ENCODE measurements around the gene KLF11. TPM values are rescaled to one million over a fixed set of nuclear protein-coding genes. Genes with fewer than 3 reads are reported as not detected.

KLF11 gene
- total and polyA plus RNA-seq, 11 donors, result 5.4 to 43.8 (median 19.4) TPM

DNA sequence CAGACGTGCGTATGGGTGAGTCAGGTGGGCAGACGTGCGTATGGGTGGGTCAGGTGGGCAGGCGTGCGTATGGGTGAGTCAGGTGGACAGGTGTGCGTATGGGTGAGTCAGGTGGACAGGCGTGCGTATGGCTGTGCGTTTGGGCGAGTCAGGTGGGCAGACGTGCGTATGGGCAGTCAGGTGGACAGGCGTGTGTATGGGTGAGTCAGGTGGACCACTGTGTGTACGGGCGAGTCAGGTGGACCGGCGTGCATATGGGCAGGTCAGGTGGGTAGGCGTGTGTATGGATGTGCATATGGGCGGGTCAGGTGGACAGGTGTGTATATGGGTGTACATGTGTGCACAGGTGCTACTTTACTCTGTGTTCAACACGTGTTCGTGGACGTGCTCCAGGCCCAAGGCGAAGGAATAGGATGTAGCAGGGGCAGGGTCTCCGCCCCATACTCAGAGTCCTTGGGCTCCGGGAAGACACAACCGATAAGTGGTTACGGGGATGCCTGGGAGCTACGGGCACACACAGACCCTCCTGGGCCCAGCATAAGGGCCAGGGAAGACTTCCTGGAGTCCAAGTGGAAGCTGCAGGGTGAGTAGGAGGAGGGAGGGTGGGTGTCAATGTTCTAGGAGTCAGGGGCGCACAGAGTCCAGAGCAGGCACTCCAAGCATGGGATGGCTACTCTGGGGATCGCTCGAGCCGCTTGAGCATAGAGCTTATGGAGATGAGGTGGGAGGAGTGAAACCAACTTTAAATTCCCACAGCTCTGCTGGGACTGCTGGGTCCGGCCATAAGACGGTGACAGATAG lies 27.1 kb upstream of the KLF11 start:
- TF ChIP-seq, protein P1, sequence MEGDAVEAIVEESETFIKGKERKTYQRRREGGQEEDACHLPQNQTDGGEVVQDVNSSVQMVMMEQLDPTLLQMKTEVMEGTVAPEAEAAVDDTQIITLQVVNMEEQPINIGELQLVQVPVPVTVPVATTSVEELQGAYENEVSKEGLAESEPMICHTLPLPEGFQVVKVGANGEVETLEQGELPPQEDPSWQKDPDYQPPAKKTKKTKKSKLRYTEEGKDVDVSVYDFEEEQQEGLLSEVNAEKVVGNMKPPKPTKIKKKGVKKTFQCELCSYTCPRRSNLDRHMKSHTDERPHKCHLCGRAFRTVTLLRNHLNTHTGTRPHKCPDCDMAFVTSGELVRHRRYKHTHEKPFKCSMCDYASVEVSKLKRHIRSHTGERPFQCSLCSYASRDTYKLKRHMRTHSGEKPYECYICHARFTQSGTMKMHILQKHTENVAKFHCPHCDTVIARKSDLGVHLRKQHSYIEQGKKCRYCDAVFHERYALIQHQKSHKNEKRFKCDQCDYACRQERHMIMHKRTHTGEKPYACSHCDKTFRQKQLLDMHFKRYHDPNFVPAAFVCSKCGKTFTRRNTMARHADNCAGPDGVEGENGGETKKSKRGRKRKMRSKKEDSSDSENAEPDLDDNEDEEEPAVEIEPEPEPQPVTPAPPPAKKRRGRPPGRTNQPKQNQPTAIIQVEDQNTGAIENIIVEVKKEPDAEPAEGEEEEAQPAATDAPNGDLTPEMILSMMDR (IDR thresholded peaks at IDR 0.05), result no peak
- TF ChIP-seq POLR2A (IDR thresholded peaks at IDR 0.05), result no peak
- WGBS, 4 donors, result 90 to 93% (median 91%) methylated on average over 35 of the region's 35 CpGs
- Histone ChIP-seq H3K27me3 (no peaks in the 10 kb centered on the region), H3K36me3 (no peaks in the 10 kb centered on the region), H3K9me3 (peaks cover 0 to 13% (median 2%) of the 10 kb centered on the region in 12 donors), H3K4me3 (no peak overlapping the region), H3K4me1 (peaks cover 0 to 20% (median 0%) of the 10 kb centered on the region in 12 donors), H3K27ac (no peak overlapping the region)
- peak in 1 of 5 donors; percentile 9 for DNase-seq
- intact Hi-C loops (cut with DNase I), result no loop called here
- ATAC-seq, result peak in 1 of 4 donors; percentile 18

DNA sequence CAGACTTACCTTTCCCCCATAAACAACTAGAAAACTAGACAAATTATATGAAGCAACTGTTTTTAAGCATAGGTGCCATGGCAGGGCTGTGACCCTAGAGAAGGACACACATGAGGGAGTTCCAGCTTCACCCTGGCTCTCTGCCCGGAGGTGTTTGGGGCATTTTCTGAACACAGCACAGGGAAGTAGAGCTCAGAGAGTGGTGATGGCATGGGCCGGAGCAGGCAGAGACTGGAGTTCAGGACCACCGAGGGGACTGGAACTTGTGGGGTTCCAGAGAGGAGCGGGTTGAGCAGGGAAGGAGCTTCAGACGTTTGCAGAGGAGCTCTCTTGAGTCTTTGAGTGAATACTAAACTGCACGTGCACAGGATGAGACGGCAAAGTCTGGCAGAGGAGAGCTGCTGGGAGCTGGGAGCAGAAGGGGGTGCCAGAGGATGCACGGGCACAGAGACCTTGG lies 26.5 kb upstream of the KLF11 start:
- ATAC-seq (no peak), DNase-seq (peak in 1 of 5 donors; percentile 5)
- Histone ChIP-seq H3K27me3 (no peaks in the 10 kb centered on the region), H3K4me1 (peaks cover 0 to 20% (median 0%) of the 10 kb centered on the region in 12 donors), H3K9me3 (peaks cover 0 to 13% (median 2%) of the 10 kb centered on the region in 12 donors), H3K4me3 (no peak overlapping the region), H3K27ac (no peak overlapping the region), H3K36me3 (no peaks in the 10 kb centered on the region)
- intact Hi-C loops (cut with DNase I), result no loop called here
- 87 to 89% (median 87%) methylated on average over 8 of the region's 8 CpGs for WGBS, 4 donors
- TF ChIP-seq, protein P1 (IDR thresholded peaks at IDR 0.05), result no peak
- no peak for TF ChIP-seq POLR2A (IDR thresholded peaks at IDR 0.05)

DNA sequence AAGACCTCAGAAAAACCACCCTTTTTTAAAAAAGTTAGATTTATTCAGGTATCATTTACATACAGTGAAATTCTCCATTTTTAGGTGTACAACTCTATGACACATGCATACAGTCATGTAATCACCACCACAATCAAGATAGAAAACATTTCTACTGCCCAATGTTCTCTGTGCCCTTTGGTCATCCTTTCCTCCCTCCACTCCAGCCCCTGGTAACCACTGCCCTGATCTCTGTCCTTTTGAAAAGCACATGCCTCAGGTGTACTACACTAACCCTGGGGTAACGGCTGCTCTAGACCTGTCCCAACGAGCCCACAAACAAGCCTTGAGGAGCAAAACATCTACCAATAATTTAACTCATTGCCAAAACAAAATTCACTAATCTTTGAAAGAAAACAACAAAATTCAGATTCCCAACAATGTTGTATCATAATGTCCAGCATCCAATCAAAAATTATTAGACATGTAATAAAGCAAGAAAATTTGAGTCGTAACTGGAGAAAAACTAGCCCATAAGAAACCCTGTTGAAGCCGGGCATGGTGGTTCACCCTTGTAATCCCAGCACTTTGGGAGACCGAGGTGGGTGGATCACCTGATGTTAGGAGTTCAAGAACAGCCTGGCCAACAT lies 25.9 kb upstream of the KLF11 start:
- no peaks in the 10 kb centered on the region for H3K36me3 ChIP-seq
- no peak overlapping the region for H3K4me3 ChIP-seq
- 90 to 94% (median 92%) methylated on average over 5 of the region's 5 CpGs for WGBS, 4 donors
- TF ChIP-seq, protein P1 (IDR thresholded peaks at IDR 0.05), result no peak
- no peak for TF ChIP-seq POLR2A (IDR thresholded peaks at IDR 0.05)
- no peaks in the 10 kb centered on the region for H3K27me3 ChIP-seq
- DNase-seq, result peak in 1 of 5 donors; percentile 9
- H3K27ac ChIP-seq, result no peak overlapping the region
- intact Hi-C loops (cut with DNase I), result no loop called here
- peaks cover 0 to 13% (median 2%) of the 10 kb centered on the region in 12 donors for H3K9me3 ChIP-seq
- no peak for ATAC-seq
- peaks cover 0 to 20% (median 0%) of the 10 kb centered on the region in 12 donors for H3K4me1 ChIP-seq

DNA sequence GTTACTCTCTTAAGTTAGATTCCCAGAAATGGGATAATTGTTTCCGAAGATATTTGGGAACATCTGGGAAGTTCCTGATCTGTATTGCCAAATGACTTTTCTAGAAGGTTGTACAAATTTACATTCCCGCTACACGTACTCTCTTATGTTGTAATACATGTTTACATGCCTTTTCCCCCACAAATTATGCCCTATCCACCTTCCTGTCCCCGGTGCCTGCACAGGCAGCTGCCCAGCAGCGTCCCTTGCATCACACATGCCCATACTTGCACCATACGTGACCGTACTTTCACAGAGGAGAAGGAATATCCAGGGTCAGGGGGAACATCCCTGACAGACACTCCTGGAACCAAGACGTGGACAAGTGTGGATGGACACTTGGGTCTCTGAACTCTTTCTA lies 24.2 kb upstream of the KLF11 start:
- ATAC-seq, result no peak
- Histone ChIP-seq H3K4me1 (peaks cover 0 to 20% (median 0%) of the 10 kb centered on the region in 12 donors), H3K36me3 (no peaks in the 10 kb centered on the region), H3K4me3 (no peak overlapping the region), H3K27ac (no peak overlapping the region), H3K9me3 (peaks cover 0 to 13% (median 2%) of the 10 kb centered on the region in 12 donors), H3K27me3 (no peaks in the 10 kb centered on the region)
- WGBS, 4 donors, result 82 to 86% (median 84%) methylated on average over 8 of the region's 8 CpGs
- DNase-seq, result peak in 2 of 5 donors; percentile 23 to 42
- TF ChIP-seq, protein P1 (IDR thresholded peaks at IDR 0.05), result no peak
- no peak for TF ChIP-seq POLR2A (IDR thresholded peaks at IDR 0.05)
- intact Hi-C loops (cut with DNase I), result no loop called here
